Measurements from ENCODE around the gene TINAGL1.

TINAGL1 gene

DNA sequence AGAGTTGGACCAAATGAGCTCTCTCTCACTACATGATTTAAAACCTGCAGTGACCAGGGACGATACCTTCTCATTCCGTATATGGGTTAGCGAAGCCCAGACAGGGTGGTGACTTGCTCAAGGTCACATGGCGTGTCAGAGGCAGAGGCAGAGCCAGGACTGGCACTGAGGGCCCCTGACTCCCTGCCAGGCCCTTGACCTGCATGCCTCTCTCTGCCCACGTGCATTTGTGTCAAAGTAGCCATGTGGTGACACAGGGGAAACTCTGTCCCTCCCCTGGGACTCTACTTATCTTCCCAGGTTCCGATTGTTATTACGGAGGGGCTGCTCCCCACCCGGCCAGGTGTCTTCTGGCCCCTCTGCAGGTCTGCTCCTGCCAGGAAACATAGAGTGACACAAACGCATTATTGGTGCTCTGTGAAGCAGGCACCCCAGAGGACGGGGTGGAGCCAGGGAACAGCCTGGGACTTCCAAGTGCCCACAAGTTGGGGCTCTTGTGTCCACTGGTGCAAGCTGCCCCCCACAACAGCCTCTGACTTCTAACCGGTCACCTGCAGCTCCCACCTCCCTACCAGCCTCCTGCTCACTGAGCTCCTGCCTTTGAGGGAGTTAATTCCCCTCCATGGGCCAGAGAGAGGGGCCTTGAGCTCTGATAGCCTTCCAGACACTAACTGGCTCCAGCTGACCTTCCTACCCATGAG, 7.3 kb upstream of the TINAGL1 start:
- DNase-seq = no peak

DNA sequence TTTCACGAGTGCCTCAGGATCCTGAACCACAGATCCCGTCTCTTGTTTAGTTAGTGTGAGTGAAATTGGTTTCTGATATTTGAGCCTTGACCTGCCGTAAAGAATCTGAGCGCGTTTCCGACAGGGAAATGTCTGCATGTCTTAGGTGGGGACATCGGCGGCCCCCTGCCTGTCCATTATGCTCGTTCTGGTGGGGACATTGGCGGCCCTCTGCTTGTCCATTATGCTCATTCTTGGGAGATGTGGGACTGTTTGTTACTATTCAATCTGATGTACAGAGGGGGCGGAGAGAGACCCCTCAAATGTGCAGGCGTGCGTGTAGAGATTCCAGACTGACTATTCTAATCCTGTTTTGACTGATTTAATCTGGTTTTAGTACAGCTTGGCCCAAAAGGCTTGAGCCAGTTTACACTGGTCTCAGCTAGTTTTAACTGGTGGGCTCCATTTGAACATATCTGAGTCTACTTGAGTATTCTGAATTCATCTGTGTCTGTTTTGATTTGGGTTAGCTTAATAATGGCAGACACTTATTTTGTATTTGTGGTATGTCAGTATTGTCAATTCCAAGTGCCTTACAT, 6.6 kb upstream of the TINAGL1 start:
- DNase-seq = no peak

GRCh38 chr1:31570228-31570627, 6.1 kb upstream of the TINAGL1 start:
- no peak for DNase-seq

DNA sequence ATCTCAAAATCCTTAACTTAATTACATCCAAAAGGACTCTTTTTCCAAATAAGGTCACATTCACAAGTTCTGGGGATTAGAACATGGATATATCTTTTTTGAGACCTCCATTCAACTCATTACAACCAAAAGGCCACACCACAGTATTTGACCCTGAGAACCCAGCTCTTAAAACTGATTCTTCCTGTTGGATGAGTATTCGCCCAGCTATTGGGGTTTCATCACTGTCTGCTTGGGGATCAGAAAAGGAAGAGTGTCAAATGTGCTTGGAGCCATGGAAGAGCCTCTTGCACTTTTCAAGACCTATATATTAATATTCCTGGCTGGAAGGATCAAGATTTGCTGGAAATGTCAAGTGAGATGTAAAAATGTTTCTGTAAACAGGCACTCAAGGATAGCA, 5.4 kb upstream of the TINAGL1 start:
- peak; percentile 64 for DNase-seq

DNA sequence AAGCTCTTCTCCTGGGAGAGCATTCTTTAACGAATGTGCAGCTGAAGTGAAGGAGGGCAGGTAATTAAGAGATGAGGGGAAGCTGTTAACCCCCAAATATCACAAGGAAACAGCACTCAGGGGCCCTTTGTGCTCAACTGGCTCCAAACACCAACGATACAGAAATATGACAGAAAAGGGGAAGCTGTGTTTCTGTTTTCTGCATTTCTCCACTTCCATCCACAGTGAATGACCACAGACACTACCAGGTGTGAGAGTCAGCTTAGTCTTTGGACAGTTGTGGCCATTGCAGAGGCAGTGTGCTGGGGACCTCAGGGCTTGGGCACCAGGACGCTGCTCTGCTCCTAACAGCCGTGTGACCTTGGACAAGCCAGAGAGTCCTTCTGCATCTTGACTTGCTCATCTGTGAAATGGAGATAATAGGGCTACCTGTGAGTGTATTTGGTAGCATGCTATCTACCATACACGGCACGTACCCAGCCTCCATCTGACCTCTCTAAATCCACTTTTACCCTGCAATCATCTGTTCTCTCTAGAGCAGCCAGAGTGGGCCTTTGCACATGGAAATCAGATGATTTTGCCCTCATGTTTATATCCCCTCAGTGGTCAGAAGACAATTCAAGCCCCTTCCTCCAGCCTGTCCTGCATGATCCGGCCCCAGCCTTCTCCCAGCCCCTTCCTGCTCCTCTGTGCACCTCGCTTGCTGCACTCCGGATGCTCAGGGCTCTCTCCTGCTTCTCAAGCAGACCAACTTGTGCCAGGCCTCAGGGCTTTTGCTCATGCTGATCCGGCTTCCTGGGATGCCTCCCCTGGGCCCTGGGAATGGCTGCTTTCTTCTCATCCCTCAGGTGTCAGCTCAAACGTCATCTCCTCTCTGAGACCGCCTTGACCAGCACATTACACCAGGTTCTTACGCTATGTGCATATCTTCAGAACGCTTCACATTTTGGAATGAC, 4.7 kb upstream of the TINAGL1 start:
- DNase-seq = no peak

DNA sequence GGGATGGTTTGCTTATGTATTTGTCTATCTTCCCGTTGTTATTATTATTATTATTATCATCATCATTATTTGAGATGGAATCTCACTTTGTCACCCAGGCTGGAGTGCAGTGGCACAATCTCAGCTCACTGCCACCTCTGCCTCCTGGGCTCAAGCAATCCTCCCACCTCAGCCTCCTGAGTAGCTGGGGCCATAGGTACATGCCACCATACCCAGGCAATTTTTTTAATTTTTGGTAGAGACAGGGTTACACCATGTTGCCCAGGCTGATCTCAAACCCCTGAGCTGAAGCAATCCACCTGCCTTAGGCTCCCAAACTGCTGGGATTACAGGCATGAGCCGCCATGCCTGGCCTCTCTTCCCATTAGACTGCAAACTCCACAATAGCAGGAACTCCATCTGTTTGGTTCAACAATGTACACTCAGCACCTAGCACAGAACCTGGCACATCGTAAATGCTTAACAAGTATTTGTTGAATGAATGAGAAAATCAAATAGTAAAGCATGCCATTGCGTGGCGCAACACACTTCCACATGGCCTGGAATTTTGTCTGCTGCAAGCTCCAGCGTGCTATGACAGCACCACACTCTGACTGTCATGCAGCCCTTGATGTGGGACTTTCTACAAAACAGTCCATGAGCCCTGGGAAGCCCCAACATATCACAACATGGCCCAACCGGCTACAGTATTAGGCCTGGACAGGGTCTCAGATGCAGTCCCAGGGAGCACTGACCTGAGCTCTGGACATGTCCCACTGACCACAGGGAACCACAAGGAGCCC, 3.8 kb upstream of the TINAGL1 start:
- peak; percentile 62 for DNase-seq

DNA sequence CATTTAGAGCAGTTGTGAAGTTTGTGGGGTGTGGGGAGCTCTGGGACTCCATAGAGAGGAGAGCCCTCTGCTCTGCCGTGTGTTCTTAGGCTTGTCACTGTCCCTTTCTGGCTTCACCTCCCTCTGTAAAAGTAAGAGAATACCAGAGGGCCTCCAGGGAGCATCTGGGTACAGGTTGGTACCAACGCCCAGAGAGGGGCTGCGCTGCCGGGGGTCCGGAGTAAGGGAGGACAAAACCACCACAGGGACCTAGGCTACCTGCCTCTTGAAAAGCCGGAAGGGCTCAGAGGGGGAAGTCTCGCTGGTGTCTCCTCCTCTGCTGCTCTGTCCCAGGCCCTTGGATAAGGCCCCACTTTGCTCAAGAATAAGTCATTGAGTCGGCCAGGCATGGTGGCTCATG, 3.1 kb upstream of the TINAGL1 start:
- DNase-seq = no peak

DNA sequence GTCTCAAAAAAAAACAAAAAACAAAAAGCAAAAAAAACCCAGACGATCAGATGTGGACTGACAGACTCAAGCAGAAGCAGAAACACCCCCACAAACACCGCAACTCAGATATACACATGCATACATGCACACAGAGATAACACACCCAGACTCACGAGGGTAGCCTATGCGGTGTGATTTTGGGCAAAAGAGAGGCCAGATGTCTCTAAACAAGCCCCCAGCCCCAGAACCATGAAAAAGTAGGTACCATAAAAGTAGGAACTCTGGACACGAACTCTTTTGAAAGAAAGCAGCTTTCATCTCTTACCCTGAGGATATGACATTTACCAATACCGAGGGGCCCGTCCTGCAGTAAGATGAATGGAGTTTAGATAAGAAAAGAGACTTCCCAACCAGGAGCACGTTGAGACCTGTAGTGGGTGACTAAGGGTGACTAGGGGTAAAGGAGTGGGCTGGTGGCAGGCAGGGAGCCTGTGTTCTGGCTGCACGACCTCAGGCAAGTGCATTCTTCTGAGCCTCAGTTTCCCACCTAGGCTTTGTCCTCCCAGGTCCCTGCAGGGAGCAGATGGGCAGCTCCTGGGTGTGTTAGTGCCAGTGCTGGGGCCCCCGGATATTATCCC, 1.5 kb upstream of the TINAGL1 start:
- no peak for DNase-seq

- no peak for DNase-seq
These were observed 760 bp upstream of the TINAGL1 start for GRCh38 chr1:31575369-31576140.

GRCh38 chr1:31576743-31577455, 584 bp downstream of the TINAGL1 start:
- DNase-seq = no peak

- DNase-seq = peak; percentile 70
These were observed 1.3 kb downstream of the TINAGL1 start for GRCh38 chr1:31577515-31578192.

GRCh38 chr1:31579374-31579773, 3.1 kb downstream of the TINAGL1 start:
- DNase-seq = no peak

- DNase-seq = no peak
These were observed 4.2 kb downstream of the TINAGL1 start for GRCh38 chr1:31580513-31580870.

GRCh38 chr1:31580891-31581603, 4.7 kb downstream of the TINAGL1 start:
- no peak for DNase-seq

DNA sequence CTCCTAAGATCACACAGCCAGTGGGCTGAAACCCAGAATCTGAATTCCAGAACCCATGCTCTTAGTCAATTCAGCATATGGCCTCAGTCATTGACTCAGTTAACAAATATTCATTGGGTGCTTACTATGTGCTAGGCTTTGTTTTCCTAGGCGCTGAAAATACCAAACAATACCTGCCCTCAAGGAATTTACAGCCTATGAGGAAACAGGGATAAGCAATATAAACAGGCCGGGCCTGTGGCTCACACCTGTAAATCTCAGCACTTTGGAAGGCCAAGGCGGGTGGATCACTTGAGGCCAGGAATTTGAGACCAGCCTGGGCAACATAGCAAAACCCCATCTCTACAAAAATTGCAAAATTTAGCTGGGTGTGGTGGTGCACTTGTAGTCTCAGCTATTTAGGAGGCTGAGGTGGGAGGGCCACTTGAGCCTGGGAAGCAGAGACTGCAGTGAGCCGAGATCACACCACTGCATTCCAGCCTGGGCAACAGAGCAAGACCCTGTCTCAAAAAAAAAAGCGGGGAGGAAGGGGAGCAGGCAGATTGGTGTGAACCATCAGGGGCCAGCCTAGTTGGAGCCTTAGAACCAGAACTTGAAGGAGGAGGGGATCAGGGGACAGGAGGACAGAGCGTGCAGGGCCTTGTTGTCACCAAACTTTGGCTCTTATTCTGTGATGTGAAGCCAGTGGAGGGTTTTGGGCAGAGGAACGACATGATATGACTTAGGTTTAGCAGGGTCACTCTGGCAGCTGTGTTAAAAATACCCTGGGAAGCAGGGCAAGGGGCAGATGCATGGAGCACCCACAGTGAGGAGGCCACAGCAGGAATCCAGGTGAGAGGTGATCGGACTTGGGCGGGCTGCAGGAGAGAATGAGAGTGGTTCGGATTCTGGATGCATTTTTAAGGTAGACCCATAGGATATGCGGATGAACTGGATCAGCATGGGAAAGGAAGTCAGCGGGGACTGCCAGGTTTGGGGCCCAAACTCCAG, 5.8 kb downstream of the TINAGL1 start:
- no peak for DNase-seq

GRCh38 chr1:31583082-31583994, 7.0 kb downstream of the TINAGL1 start:
- no peak for DNase-seq
